ENCODE measurements around the gene NDP.
A peak's percentile ranks its signal among the peaks of the same experiment; 100 is the strongest.

Gene NDP

GRCh38 chrX:43956034-43956433, 17.2 kb downstream of the NDP start:
- Histone ChIP-seq H3K4me3 (ENCODE audit: low read depth, low read length, poor library complexity, severe bottlenecking) (no peak overlapping the region), H3K4me1 (ENCODE audit: insufficient read depth, low read length, severe bottlenecking) (no peaks in the 10 kb centered on the region), H3K36me3 (ENCODE audit: insufficient read depth, low read length) (no peaks in the 10 kb centered on the region), H3K27me3 (ENCODE audit: insufficient read depth, low read length) (no peaks in the 10 kb centered on the region), H3K79me2 (ENCODE audit: insufficient read depth, low read length) (no peaks in the 10 kb centered on the region), H3K27ac (ENCODE audit: low read depth, low read length, poor library complexity, severe bottlenecking) (no peak overlapping the region), H3K9ac (ENCODE audit: low read length) (no peak overlapping the region), H2AFZ (ENCODE audit: low read length) (no peak overlapping the region), H3K9me2 (ENCODE audit: low read depth, low read length) (no peaks in the 10 kb centered on the region), H3F3A (ENCODE audit: insufficient read depth, low read length) (no peaks in the 10 kb centered on the region), H3K9me3 (ENCODE audit: low read length) (no peaks in the 10 kb centered on the region), H3K4me2 (ENCODE audit: low read length) (no peak overlapping the region), H4K20me1 (ENCODE audit: insufficient read depth, low read length) (no peaks in the 10 kb centered on the region)
- no peak for TF ChIP-seq CTCF (IDR thresholded peaks at IDR 0.05; ENCODE audit: low read length)
- no peak for TF ChIP-seq EZH2 (IDR thresholded peaks at IDR 0.05; ENCODE audit: borderline replicate concordance, low read length)

- H3K27me3 ChIP-seq (ENCODE audit: insufficient read depth, low read length): no peaks in the 10 kb centered on the region
- no peaks in the 10 kb centered on the region for H3K79me2 ChIP-seq (ENCODE audit: insufficient read depth, low read length)
- H3K9ac ChIP-seq (ENCODE audit: low read length): no peak overlapping the region
- H3K9me3 ChIP-seq (ENCODE audit: low read length): no peaks in the 10 kb centered on the region
- no peak overlapping the region for H3K4me3 ChIP-seq (ENCODE audit: low read depth, low read length, poor library complexity, severe bottlenecking)
- TF ChIP-seq CTCF (IDR thresholded peaks at IDR 0.05; ENCODE audit: low read length): no peak
- no peak for TF ChIP-seq EZH2 (IDR thresholded peaks at IDR 0.05; ENCODE audit: borderline replicate concordance, low read length)
- H2AFZ ChIP-seq (ENCODE audit: low read length): no peak overlapping the region
- H3K36me3 ChIP-seq (ENCODE audit: insufficient read depth, low read length): no peaks in the 10 kb centered on the region
- no peaks in the 10 kb centered on the region for H3K4me1 ChIP-seq (ENCODE audit: insufficient read depth, low read length, severe bottlenecking)
- H3K9me2 ChIP-seq (ENCODE audit: low read depth, low read length): no peaks in the 10 kb centered on the region
- no peak overlapping the region for H3K27ac ChIP-seq (ENCODE audit: low read depth, low read length, poor library complexity, severe bottlenecking)
- no peaks in the 10 kb centered on the region for H3F3A ChIP-seq (ENCODE audit: insufficient read depth, low read length)
- H4K20me1 ChIP-seq (ENCODE audit: insufficient read depth, low read length): no peaks in the 10 kb centered on the region
- no peak overlapping the region for H3K4me2 ChIP-seq (ENCODE audit: low read length)
These were observed 20.0 kb downstream of the NDP start for GRCh38 chrX:43953218-43953617.

- H3K27me3 ChIP-seq (ENCODE audit: insufficient read depth, low read length): no peaks in the 10 kb centered on the region
- H3K27ac ChIP-seq (ENCODE audit: low read depth, low read length, poor library complexity, severe bottlenecking): no peak overlapping the region
- no peak overlapping the region for H2AFZ ChIP-seq (ENCODE audit: low read length)
- no peak overlapping the region for H3K4me3 ChIP-seq (ENCODE audit: low read depth, low read length, poor library complexity, severe bottlenecking)
- no peak overlapping the region for H3K9ac ChIP-seq (ENCODE audit: low read length)
- no peaks in the 10 kb centered on the region for H3K9me3 ChIP-seq (ENCODE audit: low read length)
- no peak overlapping the region for H3K4me2 ChIP-seq (ENCODE audit: low read length)
- no peaks in the 10 kb centered on the region for H3F3A ChIP-seq (ENCODE audit: insufficient read depth, low read length)
- no peaks in the 10 kb centered on the region for H3K36me3 ChIP-seq (ENCODE audit: insufficient read depth, low read length)
- no peaks in the 10 kb centered on the region for H3K9me2 ChIP-seq (ENCODE audit: low read depth, low read length)
- no peaks in the 10 kb centered on the region for H3K4me1 ChIP-seq (ENCODE audit: insufficient read depth, low read length, severe bottlenecking)
- H4K20me1 ChIP-seq (ENCODE audit: insufficient read depth, low read length): no peaks in the 10 kb centered on the region
- TF ChIP-seq CTCF (IDR thresholded peaks at IDR 0.05; ENCODE audit: low read length) (peak; percentile 40), EZH2 (IDR thresholded peaks at IDR 0.05; ENCODE audit: borderline replicate concordance, low read length) (no peak)
- H3K79me2 ChIP-seq (ENCODE audit: insufficient read depth, low read length): no peaks in the 10 kb centered on the region
These were observed 23.5 kb downstream of the NDP start for GRCh38 chrX:43949669-43950068.
